Measurements from ENCODE around the gene CYP39A1. TPM values are rescaled to one million over a fixed set of nuclear protein-coding genes. Genes with fewer than 3 reads are reported as not detected.
A peak's percentile ranks its signal among the peaks of the same experiment; 100 is the strongest.

CYP39A1 gene
- total and polyA plus RNA-seq, 9 of the 15 experiments (the other 6 are each of a cell fraction or from before 2014, with no cell fraction given): not detected

- Histone ChIP-seq H2AFZ (ENCODE audit: low read depth, low read length) (no peak overlapping the region), H3K27ac (ENCODE audit: extremely low read depth, low read depth, low read length) (no peak overlapping the region), H3K36me3 (ENCODE audit: control insufficient read depth, insufficient read depth, low read length) (no peaks in the 10 kb centered on the region), H3K9me3 (replicated peaks; ENCODE audit: control insufficient read depth, insufficient read depth, low read depth, low read length) (no peaks in the 10 kb centered on the region), H3K9ac (ENCODE audit: insufficient read depth in 1 of 2, low read depth in 2 of 2, low read length in 2 of 2) (no peak overlapping the region), H3K9me1 (ENCODE audit: control insufficient read depth, insufficient read depth, low read length) (no peaks in the 10 kb centered on the region), H3K79me2 (ENCODE audit: control insufficient read depth, insufficient read depth, low read length) (no peaks in the 10 kb centered on the region), H3K4me1 (replicated peaks in 1 of 2; ENCODE audit: control insufficient read depth in 2 of 2, insufficient read depth in 2 of 2, low read length in 2 of 2) (no peaks in the 10 kb centered on the region), H3K4me3 (no peak overlapping the region), H3K4me2 (ENCODE audit: insufficient read depth, low read length) (no peak overlapping the region), H4K20me1 (replicated peaks; ENCODE audit: control insufficient read depth, insufficient read depth, low read length) (no peaks in the 10 kb centered on the region), H3K27me3 (ENCODE audit: control insufficient read depth in 2 of 2, insufficient read depth in 2 of 2, low read length in 2 of 2) (no peaks in the 10 kb centered on the region)
- TF ChIP-seq KDM4B (IDR thresholded peaks at IDR 0.05; ENCODE audit: borderline replicate concordance in 2 of 2, low read depth in 1 of 2) (no peak), RBM25 (IDR thresholded peaks at IDR 0.05; ENCODE audit: low read depth, low read length, severe bottlenecking) (peak; percentile 75)
- no TSS peak for BruUV-seq (replicated peaks)
- POLR2A ChIA-PET: no interaction called here
- in situ Hi-C loops (cut with MboI): no loop called here
- DNase-seq (ENCODE audit: extremely low read depth in 1 of 4, low spot score in 3 of 4) (no peak), ATAC-seq (no peak), FAIRE-seq (no peak)
- intact Hi-C loops (cut with micrococcal nuclease): no loop called here
- CTCF ChIA-PET (ENCODE audit: low intra/inter-chr PET ratio): no interaction called here
- 3% methylated on average over 8 of the region's 8 CpGs for whole genome bisulfite sequencing (ENCODE audit: insufficient coverage, low coverage, missing lambda C conversion rate)
These were observed 151.2 kb downstream of the CYP39A1 start for GRCh38 chr6:46501136-46502089.

DNA sequence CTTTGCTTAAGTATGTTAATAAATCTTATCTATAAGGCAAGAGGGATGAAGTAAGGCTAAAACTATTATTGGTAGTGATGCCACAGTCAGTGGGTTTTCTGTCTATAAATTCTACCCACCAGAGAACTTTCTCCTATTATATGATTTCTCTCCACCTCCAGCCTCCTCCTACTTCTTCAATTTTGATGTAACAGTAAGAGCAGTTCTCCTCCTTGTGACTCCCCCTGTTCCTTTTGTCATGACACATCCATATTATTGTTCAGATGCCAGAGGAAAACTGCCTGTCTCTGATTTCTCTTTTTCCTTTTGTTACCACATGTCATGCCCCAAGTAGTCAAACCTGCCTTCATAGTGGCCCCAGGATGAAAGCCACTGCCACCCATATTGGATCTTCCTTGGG, 152.2 kb downstream of the CYP39A1 start:
- Histone ChIP-seq H3K27me3 (ENCODE audit: control insufficient read depth in 2 of 2, insufficient read depth in 2 of 2, low read length in 2 of 2) (no peaks in the 10 kb centered on the region), H3K36me3 (ENCODE audit: control insufficient read depth, insufficient read depth, low read length) (no peaks in the 10 kb centered on the region), H3K4me1 (replicated peaks in 1 of 2; ENCODE audit: control insufficient read depth in 2 of 2, insufficient read depth in 2 of 2, low read length in 2 of 2) (no peaks in the 10 kb centered on the region), H4K20me1 (replicated peaks; ENCODE audit: control insufficient read depth, insufficient read depth, low read length) (no peaks in the 10 kb centered on the region), H2AFZ (ENCODE audit: low read depth, low read length) (no peak overlapping the region), H3K4me2 (ENCODE audit: insufficient read depth, low read length) (no peak overlapping the region), H3K4me3 (no peak overlapping the region), H3K9me3 (replicated peaks; ENCODE audit: control insufficient read depth, insufficient read depth, low read depth, low read length) (no peaks in the 10 kb centered on the region), H3K9ac (ENCODE audit: insufficient read depth in 1 of 2, low read depth in 2 of 2, low read length in 2 of 2) (no peak overlapping the region), H3K27ac (ENCODE audit: extremely low read depth, low read depth, low read length) (no peak overlapping the region), H3K79me2 (ENCODE audit: control insufficient read depth, insufficient read depth, low read length) (no peaks in the 10 kb centered on the region), H3K9me1 (ENCODE audit: control insufficient read depth, insufficient read depth, low read length) (no peaks in the 10 kb centered on the region)
- ChIA-PET CTCF (ENCODE audit: low intra/inter-chr PET ratio) (no interaction called here), POLR2A (no interaction called here)
- FAIRE-seq: no peak
- ATAC-seq: no peak
- in situ Hi-C loops (cut with MboI): no loop called here
- intact Hi-C loops (cut with micrococcal nuclease): no loop called here
- BruUV-seq (replicated peaks): no TSS peak
- no peak for DNase-seq (ENCODE audit: extremely low read depth in 1 of 4, low spot score in 3 of 4)
- TF ChIP-seq, protein P1, sequence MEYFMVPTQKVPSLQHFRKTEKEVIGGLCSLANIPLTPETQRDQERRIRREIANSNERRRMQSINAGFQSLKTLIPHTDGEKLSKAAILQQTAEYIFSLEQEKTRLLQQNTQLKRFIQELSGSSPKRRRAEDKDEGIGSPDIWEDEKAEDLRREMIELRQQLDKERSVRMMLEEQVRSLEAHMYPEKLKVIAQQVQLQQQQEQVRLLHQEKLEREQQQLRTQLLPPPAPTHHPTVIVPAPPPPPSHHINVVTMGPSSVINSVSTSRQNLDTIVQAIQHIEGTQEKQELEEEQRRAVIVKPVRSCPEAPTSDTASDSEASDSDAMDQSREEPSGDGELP (CRISPR knock-in tag; IDR thresholded peaks at IDR 0.05; ENCODE audit: borderline replicate concordance): no peak
- no peak for TF ChIP-seq CHCHD3 (CRISPR knock-in tag; IDR thresholded peaks at IDR 0.05)
- no peak for TF ChIP-seq TAF9B (IDR thresholded peaks at IDR 0.05; ENCODE audit: partially characterized antibody)
- no peak for TF ChIP-seq SIX5 (IDR thresholded peaks at IDR 0.05; ENCODE audit: borderline replicate concordance in 1 of 2, insufficient read depth in 1 of 2, low read depth in 1 of 2, low read length in 2 of 2)
- no peak for TF ChIP-seq KDM2B (CRISPR knock-in tag; IDR thresholded peaks at IDR 0.05)
- no peak for TF ChIP-seq ZNF639 (CRISPR knock-in tag; conservative IDR thresholded peaks at IDR 0.05 in 1 of 2, IDR thresholded peaks at IDR 0.05 in 1 of 2)
- TF ChIP-seq MED1 (CRISPR knock-in tag; IDR thresholded peaks at IDR 0.05; ENCODE audit: borderline replicate concordance): no peak
- no peak for TF ChIP-seq E2F3 (CRISPR knock-in tag; IDR thresholded peaks at IDR 0.05)
- no peak for TF ChIP-seq MYC (IDR thresholded peaks at IDR 0.05; ENCODE audit: low read depth, low read length)
- no peak for TF ChIP-seq MYC (CRISPR knock-in tag; IDR thresholded peaks at IDR 0.05; ENCODE audit: borderline replicate concordance, low read depth)

All from K562 (cell line).